Breast epithelium (tissue), 3 donors: ENCODE measurements around the gene REEP6.

Source experiments
- CTCF ChIP-seq, 3 donors: fragments of 450-650 bp; IDR thresholded peaks; one replicate each; pipeline ENCODE4 v1.5.1; 2016 to 2017; ENCODE audit warnings: antibody characterized with exemption in 3 of 3, mild to moderate bottlenecking in 3 of 3, moderate library complexity in 3 of 3
- POLR2A ChIP-seq: fragments of 450-650 bp; IDR thresholded peaks from one replicate; pipeline ENCODE4 v1.6.1; 2016; ENCODE audit warnings: antibody characterized with exemption, mild to moderate bottlenecking, moderate library complexity
- POLR2AphosphoS5 ChIP-seq, 3 donors: sonication (generic); formaldehyde crosslinking; IDR thresholded peaks; one replicate each; pipeline ENCODE4 v1.6.1; 2017; ENCODE audit warnings: antibody characterized with exemption in 3 of 3

DNA sequence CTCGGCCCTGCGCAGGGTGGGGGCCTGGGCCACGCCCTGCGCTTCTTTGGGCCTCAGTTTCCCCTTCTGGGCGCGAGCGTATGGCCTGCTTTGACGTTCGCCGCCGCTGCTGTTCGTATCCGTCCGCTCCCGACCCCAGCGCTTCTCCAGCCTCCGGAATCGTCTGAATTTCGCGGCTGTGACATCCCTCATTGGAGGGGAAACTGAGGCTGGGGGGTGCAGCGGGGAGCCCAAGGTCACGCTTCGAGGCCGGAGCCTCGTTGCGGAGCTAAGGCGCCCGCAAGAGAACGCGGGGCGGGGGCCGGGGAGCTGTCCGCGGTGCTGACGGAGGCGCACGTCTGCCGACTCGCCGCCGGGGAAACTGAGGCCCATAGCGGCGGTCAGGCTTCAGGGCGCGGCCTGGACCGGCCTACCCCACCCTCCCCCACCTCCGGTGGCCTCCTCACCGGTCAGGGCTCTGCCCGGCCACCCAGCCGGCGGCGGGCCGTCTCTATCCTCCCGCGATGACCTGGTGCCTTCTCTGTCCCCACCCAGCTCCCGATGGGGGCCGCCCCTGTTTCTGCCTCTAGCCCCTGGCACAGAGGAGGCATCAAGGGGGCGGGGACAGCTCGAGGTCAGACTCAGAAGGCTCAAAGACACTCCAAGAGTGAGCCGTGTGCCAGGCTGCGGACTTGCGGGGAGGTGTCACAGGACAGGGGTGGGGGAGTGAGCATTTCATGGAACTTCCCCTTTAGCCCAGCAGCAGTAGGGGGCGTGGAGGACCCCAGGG is 44.1 kb upstream of the REEP6 start:
- TF ChIP-seq CTCF (IDR thresholded peaks at IDR 0.05) (no peak), POLR2AphosphoS5 (IDR thresholded peaks at IDR 0.05) (no peak), POLR2A (no peak)
